DMS114 treated with DMSO at 0.1 percent for 48 hours (cell line): ENCODE results near the gene RAET1L.
"Not testable (repeated sequence)": the region's sequence is repeated elsewhere in the genome, so short reads cannot be mapped to it uniquely, and the experiment has no call there.

Source experiments
- DNase-seq: peaks from one replicate; lab custom pipeline; 2025; ENCODE audit not compliant: unreplicated experiment; lab: John Stamatoyannopoulos, UW

RAET1L gene

DNA sequence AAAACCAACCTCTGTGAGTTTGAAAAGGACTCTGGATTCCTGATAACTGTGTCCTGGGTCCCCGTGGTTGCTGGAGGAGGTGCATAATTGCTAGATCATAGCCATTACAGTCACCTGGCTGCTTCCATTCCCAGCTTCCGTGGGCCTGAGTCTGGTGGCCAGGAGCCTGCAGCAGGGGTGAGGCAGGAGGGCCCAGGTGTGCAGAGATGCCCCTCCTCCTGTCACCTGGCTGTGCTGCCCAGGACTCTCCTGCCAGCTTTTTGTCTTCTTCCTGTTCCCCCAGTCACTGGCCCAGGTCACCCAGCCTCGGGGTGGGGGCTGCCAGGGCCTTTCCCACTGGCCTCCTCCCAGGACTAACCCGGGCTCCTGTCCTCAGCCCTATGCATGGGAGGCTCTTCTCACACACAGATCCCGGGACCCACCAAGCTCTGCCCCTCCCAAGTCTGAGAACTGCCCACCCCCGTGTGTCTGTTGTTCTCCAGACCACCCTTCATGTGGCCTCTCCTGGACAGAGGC, 30.0 kb downstream of the RAET1L start:
- DNase-seq: no peak

DNA sequence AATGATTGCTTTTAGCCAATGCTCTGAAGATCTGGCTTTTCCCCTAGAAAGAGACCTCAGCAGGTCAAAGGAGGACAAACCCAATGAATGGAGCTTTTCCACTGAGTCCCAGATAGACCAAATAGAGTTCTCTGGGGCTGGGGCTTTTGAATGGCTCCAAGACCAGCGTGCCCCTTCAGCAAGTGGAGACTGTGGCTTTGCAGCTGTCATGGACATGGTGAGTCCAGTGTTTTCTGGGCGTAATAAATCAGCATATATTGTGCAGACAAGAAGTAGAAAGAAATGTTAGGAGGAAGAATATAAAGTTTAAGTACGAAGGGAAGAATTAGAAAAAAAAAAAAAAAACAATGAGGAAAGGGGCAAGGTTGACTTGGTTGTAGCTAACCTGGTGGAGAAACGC, 33.5 kb downstream of the RAET1L start:
- DNase-seq: no peak

DNA sequence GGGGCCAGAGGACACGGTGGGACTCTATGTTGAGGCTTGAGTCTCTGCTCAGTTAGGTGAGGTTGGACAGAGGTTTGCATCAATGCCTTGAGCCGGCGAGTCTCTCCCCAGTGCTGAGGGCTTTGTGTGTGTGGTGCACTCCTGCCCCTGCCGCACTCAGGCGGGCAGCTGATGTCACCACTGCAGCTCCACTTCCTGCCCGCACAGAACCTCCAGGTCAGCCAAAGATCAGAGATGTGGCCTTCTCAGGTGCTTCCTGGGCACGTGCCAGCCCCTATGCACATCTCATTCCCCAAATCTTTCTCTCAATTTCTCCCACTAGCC, 33.9 kb downstream of the RAET1L start:
- DNase-seq: not testable (repeated sequence)

DNA sequence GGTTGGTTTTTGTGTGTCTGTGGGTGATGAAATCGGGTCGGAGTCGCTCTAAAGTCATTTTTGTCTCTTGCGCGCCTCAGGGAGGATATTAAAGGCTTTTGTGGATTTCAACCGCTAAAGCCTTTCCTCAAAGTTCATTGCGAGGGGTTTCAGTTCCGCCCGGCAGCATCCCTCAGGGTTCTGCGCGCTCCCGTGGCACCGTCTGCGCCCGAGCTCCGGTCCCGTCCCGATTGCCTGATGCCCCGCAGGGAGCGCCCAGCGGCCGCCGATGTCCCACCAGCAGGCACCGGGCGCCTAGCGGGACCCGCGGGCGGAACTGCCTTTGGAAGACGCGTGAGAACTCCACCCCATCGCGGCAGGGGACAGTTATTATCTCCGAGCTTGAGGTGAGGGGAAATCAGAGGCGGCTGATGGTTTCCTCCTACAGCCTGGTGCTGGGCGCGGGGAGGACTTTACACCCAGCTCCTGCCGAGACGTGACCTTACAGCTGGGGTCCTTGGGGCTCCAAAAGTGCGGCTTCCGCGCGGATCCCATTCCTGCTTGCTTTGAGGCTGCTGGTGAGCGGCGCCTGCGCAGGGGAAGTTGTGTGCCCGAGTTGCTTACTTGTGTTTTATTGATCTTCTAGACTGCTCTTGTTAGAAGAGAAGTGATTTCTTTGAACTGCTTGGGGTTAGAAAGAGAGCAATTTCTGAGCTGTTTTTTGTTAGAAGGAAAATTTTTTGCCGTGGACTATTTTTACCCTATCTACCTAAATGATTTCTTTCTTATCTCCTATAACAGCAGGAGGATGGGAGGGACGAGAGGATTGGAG, 34.5 kb downstream of the RAET1L start:
- DNase-seq: no peak

DNA sequence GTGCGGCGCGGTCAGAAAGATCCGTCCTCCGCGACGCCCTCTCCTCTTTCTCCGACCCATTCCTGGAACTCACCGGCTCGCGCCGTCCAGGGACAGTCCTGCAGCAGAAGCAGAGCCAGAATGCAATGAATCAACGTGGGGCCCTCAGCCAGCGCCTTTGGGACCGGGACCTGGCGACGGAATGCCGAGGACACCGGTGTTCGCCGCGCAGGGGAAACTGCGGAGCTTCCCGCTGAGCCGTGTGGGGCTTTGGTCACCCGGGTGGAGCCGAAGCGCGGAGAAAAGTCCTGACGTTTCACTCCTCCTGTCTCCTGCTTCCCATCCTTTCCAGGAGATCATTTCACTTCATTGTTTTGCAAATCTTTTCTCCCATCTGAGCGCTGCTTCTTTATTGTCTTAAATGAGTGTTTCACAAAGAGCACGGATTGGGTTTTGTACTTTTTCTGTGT, 35.1 kb downstream of the RAET1L start:
- DNase-seq: no peak

DNA sequence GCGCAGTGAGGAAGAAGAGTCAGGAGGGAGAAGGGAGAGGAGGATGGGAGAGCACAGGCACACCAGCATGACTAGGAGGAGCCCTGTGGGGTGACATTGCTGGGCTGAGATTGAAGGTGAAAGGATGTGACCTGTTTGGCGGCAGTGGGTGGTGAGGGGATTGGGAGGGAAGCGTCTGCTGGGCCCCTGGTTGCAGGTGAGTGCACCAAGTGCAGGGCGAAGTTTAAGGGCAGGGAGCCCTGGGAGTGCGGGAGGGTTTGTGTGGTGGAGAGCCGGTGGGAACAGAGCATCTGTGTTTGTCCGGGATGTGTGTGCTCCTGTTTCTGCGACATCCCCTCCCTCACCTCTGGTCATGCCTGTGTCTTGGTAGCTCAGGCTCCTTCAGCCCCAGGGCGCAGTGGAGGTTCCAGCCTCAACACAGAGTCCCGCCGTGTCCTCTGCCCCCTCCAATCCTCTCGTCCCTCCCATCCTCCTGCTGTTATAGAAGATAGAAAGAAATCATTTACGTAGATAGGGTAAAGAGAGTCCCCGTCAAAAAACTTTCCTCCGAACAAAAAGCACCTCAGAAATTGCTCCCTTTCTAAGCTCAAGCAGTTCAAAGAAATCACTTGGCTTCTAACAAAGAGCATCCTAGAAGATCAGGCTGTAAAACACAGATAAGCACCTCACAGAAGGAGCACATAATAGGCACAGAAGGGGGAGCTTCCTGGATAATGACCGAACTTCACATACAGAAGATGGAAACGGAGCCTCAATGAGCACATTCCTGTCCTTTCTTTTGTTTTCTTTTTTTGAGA, 36.6 kb downstream of the RAET1L start:
- DNase-seq: no peak

DNA sequence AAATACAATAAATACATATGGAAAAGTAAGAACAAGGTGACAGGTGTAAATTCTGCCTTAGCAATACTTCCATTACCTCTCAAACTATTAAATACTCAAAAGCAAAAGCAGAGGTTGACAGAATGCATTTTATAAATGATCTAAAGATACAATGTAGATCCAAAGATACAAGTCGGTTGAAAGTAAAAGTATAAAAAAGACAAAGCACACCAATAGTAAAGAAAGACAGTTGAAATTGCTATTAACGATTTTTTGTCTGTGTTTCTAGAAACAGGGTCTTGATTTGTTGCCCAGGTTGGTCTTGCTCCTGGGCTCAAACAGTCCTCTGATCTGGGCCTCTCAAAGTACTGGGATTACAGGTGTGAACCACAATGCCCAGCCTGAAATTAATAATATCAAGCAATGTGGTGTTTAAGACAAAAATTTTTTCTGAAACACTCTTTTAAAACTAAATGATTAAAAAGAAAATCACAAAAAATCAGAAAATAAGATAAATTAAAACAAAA, 37.7 kb downstream of the RAET1L start:
- no peak for DNase-seq

DNA sequence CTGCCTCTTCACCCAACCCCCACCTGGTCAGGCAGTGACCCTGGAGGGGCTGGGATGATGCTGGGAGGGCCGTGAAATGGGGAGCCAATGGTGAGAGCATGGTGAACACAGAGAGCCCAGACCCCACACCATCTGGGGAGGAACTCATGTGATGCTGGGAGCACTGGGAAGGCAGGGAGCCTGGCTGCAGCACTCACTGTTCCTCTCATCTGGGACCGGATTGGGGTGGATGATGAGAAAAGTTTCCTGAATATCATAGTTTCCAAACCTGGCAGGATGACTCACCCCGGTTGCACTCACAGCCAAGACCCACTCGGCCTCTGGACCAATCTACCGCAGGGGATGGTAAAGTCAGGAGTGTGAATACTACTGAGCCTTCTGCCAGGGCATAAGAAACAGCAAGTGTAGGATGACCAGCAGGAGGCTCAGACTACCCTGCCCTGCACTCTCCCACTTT, 39.8 kb downstream of the RAET1L start:
- DNase-seq: no peak

DNA sequence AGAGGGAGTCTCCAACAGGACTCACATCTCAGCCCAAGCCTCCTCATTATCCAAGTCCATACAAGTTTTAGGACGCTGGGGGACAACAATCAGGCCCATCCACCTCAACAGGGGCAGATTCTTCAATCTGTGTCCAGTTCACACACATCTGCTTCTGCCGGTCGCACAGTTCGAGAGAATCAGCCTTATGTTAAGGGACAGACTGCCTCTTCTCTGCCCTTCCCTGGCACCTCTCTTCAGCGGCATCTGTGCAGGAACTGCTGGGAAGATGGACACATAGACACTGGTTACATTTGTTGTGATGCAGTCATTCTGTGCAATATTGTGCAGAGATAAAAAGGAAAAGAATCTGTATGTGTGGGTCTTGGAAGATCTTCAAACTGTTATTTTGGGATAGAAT, 40.6 kb downstream of the RAET1L start:
- no peak for DNase-seq

DNA sequence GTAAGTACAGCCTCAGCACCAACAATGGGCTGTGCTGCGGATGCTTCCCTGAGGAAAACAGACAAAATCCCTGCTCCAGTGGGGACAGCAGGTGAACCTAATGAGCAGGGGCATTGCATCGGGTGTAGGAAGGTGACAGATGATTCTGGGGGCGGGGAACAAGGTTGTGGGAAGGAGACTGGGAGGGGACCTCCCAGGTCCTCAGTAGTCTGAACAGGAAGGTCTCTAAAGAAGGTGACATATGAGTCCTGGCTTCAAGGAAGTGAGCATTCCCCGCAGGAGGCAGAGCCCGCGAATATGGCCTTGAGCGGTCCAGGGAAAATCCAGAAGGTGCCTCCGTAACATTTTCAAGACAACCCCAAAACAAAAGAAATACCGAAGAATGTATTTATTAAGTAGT, 42.2 kb downstream of the RAET1L start:
- no peak for DNase-seq

DNA sequence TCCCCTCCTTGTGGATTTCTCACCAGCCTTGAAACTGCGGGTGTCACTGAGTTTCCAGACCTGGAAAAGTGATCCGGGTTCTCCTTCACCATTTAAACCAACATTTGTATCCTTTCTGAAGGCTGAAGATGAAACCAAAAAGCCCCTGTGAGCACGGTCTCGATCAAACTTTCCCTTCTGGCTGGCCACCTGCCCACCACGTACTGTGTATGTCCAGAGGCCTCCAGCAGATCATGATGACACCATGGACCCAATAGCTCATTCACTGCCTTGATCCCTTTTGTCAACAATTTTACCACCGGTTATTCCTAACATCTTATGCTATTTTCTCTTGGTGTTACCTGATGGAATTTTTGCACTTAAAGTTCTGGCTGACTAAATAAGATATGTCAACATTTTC, 46.0 kb downstream of the RAET1L start:
- no peak for DNase-seq

DNA sequence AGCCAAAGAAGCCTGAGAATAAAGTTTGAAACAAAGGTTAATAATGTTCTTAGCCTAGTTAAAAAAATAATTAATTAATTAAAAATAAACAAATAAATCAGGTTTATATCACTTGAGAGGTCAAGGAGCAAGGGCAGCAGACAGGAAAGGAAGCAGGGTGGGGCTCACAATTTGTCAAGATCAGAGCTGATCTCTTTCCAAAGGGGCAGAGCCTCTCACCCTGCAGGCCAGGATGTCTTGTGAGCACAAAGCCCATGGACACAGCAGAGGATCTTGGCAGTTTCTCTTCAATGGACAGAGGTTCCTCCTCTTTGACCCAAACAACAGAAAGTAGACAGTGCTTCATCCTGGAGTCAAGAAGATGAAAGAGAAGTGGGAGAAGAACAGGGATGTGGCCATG, 46.7 kb downstream of the RAET1L start:
- DNase-seq: no peak

DNA sequence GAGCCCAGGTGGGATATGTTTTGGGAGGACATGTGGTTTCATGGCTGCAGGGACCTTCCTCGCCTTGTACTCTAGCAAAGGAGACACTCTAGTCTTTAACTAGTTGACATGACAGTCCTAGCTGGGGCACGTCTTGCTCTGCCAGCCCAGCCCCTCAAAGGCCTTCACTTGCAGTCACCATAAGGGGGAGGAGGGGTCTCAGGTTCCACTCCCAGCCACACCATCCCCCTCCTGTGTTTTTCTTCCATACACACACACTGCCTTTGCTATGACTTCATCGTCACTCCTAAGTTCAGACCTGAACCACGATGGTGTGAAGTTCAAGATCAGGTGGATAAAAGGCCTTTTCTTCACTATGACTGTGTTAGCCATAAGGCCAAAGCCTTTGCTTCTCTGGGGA, 48.1 kb downstream of the RAET1L start:
- no peak for DNase-seq

DNA sequence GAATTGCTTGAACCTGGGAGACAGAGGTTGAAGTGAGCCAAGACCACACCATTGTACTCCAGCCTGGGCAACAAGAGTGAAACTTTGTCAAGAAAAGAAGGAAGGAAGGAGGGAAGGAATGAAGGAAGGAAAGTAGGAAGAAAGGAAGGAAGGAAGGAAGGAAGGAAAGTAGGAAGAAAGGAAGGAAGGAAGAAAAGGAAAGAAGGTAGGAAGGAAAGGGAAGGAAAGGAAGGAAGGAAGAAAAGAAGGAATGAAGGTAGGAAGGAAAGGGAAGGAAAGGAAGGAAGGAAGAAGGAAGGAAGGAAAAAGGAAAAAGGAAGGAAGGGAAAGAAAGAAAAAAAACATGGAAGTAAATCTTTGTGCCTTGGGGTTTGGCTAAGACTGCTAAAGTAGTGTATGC, 49.9 kb downstream of the RAET1L start:
- no peak for DNase-seq

DNA sequence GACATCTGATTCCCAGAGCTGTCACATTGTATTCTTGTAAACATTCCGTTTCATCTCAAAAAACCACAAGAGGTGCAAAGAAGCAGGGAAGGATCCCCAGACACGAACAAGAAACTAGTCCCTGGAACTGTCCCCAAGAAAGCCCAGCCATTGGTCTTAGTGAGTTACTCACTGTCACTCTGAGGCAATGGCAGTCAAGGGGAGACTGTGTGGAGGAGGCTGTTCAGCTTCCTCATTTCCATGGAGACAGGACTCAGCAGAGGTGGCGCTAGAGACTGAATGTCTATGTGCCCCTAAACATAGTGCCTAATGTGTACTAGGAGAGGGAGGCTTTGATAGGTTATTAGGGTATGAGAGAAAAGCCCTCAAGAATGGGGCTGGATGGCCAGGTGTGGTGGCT, 50.5 kb downstream of the RAET1L start:
- DNase-seq: no peak

DNA sequence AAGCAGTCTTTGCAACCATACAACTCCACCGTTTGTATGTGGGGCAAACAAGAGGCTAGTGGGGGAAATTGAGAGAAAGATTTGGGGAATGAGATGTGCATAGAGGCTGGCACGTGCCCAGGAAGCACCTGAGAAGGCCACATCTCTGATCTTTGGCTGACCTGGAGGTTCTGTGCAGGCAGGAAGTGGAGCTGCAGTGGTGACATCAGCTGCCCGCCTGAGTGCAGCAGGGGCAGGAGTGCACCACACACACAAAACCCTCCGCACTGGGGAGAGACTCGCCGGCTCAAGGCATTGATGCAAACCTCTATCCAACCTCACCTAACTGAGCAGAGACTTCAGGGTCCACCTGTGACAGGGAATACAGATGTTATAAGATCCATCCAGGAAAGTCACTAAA, 50.9 kb downstream of the RAET1L start:
- DNase-seq: not testable (repeated sequence)

DNA sequence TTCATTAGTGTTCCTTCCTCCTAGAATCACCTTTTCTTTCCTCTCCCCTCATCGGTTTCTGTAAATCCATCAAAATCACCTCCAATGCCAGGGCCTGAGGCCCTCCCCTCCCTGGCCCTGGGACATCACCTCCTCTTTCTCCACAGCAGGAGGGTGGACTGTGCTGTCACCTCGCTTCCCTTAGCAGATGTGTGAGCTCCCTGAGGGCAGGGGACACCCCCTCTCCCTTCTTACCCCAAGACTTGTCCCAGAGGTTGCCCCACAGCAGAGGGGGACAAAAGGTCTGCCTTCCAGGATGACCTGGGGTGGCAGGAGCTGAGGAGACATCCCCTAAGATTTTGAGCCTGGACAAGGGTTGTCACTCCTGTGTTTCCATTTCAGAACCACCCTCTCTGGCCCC, 55.7 kb downstream of the RAET1L start:
- no peak for DNase-seq

DNA sequence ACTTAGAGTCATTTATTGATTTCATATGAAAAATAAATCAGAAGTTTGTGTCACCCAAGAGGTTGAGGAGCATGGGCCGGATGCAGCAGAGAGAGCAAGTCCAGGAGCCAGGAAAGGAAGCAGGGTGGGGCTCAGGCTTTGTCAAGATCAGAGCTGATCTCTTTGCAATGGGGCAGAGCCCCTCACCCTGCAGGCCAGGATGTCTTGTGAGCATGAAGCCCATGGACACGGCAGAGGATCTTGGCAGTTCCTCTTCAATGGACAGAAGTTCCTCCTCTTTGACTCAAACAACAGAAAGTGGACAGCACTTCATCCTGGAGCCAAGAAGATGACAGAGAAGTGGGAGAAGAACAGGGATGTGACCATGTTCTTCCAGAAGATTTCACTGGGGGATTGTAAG, 56.4 kb downstream of the RAET1L start:
- not testable (repeated sequence) for DNase-seq
